Measurements from ENCODE around the gene PLA2R1.

- TF ChIP-seq CTCF (IDR thresholded peaks at IDR 0.05) (no peak), POLR2A (IDR thresholded peaks at IDR 0.05) (no peak)
Observed at GRCh38 chr2:159910951-159911350, 151.5 kb downstream of the PLA2R1 start.
